EL (cell line): Measurements from ENCODE around the gene SLC25A45.
A peak's percentile ranks its signal among the peaks of the same experiment; 100 is the strongest.

Experiments used
- DNase-seq: peaks from one replicate; pipeline ENCODE4 v3.0.0-alpha.2; 2016

Gene SLC25A45

DNA sequence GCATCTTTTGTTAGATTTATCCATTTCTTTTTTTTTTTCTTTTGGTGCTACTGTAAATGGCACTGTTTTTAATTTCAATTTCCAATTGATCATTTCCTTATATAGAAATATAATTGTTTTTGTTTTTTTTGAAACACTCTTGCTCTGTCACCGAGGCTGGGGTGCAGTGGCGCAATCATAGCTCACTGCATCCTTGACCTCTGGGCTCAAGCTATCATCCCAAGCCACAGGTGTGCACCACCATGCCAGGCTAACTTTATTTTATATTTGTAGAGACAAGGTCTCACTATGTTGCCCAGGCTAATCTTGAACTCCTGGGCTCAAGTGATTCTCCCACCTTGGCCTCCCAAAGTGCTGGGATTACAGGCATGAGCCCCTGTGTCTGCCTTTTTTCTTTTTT lies 20.3 kb upstream of the SLC25A45 start:
- DNase-seq = no peak

DNA sequence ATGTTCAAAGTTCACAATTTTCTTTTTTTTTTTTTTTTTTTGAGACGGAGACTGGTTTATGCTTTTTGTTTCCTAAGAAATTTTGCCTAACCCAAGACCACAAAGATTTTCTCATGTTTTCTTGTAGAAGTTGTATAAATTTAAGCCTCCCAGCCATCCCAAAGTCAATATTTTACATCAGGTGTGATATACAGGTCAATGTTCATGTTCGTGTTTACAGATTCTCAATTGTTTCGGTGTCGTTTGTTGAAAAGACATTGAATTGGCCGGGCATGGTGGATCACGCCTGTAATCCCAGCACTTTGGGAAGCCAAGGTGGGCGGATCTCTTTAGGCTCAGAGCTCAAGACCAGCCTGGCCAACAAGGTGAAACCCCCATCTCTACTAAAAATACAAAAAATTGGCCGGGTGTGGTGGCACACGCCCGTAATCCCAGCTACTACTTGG lies 19.4 kb upstream of the SLC25A45 start:
- no peak for DNase-seq

DNA sequence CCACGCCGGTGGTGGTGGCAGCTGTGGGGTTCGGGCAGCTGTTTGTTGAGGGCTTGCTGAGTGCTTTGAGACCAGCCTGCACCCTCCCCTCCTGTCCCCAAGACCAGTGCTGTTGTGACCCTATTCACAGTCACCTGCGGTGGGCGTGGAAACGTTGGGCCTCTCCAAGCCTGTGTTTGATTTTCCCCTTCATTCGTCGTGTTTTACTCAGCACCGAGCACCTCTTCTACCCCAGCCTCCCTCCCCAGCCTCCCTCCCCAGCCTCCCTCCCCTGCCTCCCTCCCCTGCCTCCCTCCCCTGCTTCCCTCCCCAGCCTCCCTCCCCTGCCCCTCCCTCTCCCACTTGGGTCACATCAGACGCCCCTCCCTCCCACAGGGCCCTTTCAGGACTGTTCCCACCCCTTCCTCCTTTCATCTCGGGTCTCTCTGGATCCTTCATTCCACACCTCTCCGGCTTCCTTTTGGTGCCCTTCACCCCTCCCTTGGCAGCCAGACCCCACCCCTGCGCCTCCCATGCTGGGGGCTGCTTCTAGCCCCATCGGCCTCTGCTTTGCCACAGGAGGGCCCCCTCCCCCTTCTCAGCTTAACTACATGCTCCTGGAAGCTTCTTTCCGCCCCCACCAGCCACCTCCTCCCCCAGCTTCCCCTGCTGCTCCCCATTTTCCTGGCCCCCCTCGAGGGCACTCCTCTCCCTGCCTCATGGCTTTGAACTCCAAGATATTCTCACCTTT lies 18.8 kb upstream of the SLC25A45 start:
- no peak for DNase-seq

GRCh38 chr11:65400307-65401072 lies 18.0 kb upstream of the SLC25A45 start:
- no peak for DNase-seq

GRCh38 chr11:65399845-65400244 lies 17.4 kb upstream of the SLC25A45 start:
- no peak for DNase-seq

DNA sequence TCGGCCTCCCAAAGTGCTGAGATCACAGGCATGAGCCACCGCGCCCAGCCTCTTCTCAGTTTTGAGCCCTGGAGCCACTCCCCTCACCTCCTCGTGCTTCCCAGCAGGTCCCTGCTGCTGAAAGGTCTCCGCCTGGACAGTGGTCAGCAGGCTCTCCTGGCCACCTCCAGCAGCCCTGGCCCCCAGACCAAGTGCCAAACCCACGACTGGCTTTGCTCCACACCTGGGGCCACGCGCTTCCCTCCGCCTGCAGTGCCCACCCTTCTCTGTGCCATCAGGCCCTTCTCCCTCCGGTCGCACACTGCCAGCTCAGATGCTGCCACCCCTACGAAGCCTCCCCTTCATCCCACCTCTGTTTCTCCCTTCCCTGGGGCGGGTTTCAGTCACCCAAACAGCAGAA lies 16.8 kb upstream of the SLC25A45 start:
- DNase-seq = no peak

DNA sequence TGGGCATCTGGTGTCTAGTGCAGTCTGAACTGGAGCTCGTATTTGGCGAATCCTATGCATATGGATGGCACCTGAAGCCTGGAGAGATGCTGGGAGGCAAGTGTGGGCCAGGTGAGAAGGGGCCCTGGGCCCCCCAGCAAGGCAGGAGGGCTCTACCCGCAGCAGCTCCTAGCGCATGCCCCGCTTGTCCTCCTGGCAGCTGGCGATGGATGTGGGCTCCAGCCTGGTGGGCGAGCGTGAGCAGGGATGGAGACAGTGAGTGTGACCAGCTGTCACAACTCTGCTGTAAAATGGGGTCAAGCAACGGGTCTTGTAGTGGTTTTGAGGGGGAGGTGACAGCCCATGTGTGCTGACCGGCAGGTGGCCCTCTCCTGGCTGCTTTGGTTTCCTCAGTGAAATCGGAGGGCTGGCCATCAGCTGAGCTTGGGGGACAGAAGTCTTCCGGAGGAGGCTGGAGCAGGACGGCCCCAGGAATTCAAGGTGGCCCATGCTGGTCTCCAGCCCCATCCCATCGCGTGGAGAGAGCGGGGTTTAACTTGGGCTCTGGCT lies 16.0 kb upstream of the SLC25A45 start:
- no peak for DNase-seq

DNA sequence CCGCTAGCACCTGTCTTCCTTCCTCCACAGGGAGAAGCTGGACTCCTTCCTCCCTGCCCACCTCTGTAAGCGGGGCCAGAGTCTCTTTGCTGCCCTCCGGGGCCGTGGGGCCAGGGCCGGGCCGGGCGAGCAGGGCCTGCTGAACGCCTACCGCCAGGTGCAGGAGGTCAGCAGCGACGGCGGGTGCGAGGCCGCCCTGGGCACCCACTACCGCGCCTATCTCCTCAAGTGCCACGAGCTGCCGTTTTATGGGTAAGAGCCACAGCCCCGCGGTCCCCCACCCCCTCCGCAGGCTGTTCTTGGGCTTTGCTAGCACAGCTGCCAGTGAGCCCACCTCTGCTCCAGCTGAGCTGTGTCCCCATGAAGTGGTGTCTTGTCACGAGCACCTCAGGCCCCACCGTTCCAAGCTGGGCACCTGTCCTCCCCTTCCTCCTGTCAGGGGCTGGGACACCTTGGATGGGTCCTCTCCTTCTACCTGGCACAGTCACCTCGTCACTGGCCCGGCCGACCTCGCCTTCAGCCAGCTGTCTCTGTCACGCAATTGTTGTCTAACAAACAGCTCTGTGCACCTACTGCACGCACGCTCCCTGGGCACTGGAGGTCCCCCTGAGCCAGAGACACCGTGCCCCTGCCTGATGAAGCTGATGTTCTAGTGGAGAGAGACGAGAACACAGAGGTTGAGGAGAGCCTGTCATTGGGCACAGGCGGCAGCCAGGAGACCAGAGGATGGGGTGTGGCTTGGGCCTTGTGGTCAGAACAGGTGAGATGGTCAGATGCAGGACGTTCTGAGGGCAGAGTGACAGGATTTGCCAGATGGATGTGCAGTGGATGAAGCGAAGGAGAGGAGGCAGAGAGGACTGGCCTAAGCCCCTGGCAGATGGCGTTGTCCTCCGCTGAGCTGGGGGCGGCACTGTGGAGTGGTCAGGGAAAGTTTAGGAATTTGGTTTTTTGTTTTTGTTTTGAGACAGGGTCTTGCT lies 14.6 kb upstream of the SLC25A45 start:
- no peak for DNase-seq

DNA sequence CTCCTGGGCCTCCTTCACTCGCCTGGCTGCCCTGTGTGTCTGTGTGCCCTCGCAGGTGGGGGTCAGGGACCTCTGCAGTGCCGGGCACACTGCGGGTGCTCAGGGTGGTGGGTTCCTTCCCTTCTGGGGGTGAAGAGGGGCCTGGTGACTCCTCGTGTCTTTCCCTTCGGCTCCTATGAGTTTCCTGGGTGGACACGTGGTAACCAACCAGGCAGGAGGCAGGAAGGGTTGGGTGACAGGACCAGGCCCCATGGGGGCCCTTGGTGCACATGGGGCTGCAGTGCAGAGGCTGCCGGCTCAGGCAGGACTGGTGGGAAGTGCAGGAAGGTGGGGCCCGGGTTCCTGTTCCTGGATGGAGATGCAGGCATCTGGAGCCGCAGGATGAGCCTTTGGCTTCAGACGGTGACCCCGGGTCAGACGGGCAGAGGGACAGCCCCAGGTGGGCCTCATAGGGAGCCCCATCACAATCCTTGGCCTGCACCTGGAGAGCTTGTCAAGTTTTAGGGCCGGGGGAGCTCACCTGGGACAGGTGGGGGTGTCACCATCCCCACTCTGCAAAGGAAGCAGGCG lies 13.6 kb upstream of the SLC25A45 start:
- no peak for DNase-seq

DNA sequence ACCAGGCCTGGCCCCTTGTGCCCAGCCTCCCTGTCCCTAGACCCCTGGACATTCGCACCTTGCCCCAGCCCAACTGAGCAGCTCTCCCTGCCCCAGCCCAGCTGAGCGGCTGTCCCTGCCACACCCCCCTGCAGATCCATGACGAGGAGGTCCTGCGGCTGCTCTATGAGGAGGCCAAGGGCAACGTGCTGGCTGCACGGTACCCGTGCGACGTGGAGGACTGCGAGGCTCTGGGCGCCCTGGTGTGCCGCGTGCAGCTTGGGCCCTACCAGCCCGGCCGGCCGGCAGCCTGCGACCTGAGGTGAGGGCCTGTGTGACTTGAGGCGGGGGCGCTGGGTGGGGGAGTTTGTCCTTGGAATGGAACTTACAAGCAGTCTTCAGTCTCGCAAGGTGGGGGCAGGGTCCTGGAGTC lies 11.7 kb upstream of the SLC25A45 start:
- DNase-seq = no peak

GRCh38 chr11:65393513-65394079 lies 11.2 kb upstream of the SLC25A45 start:
- no peak for DNase-seq

GRCh38 chr11:65392899-65393298 lies 10.5 kb upstream of the SLC25A45 start:
- no peak for DNase-seq

GRCh38 chr11:65392186-65392829 lies 9.9 kb upstream of the SLC25A45 start:
- DNase-seq = no peak

GRCh38 chr11:65390996-65391395 lies 8.6 kb upstream of the SLC25A45 start:
- DNase-seq = peak; percentile 63

GRCh38 chr11:65390099-65390941 lies 7.9 kb upstream of the SLC25A45 start:
- DNase-seq = peak; percentile 32

DNA sequence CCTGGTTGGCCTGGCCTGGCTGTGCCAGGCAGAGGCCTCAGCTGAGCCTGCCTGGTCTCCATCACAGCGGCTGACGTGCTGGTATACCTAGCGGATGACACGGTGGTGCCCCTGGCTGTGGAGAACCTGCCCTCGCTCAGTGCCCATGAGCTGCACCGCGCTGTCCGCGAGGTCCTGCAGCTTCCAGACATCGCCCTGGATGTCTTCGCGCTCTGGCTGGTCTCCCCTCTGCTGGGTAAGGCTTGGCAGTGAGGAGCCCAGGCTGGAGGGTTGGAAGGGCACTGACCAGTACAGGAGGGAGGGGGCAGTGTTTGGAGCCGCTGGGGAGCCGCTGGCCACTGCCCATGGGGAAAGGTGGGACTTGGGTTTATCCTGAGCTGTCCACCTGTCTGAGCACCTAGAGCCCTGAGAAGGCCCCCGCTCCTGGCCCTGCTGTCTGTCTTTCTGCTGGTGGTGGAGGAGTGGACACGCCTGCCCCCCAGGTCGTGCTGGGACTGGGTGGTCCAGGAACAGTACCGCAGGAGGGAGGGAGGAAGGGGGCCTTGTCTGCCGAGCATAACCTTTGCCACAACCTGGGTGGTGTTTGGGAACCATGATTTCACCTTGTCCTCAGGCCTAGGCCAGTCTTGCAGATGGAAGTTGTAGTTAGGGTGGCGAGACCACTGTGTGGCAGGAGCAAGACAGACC lies 7.0 kb upstream of the SLC25A45 start:
- no peak for DNase-seq

DNA sequence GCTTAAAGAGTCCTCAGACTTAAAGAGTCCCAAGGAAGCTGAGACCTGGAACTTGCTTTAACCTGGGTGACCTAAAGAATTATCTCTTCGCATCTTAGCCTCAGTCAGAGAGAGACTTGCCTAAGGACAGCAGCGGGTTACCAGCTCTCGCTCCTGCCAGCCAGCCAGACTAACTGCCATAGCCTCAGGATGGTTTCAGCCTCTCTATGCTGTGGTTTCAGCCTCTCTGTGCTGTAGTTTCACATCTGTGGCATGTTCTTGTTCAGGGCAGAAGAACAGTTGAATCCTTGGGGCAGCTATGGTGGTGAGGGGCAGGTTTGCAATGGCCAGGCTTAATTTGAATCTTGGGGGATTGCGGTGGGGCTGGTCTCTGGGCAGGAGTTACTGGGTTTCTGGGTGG lies 6.3 kb upstream of the SLC25A45 start:
- no peak for DNase-seq

DNA sequence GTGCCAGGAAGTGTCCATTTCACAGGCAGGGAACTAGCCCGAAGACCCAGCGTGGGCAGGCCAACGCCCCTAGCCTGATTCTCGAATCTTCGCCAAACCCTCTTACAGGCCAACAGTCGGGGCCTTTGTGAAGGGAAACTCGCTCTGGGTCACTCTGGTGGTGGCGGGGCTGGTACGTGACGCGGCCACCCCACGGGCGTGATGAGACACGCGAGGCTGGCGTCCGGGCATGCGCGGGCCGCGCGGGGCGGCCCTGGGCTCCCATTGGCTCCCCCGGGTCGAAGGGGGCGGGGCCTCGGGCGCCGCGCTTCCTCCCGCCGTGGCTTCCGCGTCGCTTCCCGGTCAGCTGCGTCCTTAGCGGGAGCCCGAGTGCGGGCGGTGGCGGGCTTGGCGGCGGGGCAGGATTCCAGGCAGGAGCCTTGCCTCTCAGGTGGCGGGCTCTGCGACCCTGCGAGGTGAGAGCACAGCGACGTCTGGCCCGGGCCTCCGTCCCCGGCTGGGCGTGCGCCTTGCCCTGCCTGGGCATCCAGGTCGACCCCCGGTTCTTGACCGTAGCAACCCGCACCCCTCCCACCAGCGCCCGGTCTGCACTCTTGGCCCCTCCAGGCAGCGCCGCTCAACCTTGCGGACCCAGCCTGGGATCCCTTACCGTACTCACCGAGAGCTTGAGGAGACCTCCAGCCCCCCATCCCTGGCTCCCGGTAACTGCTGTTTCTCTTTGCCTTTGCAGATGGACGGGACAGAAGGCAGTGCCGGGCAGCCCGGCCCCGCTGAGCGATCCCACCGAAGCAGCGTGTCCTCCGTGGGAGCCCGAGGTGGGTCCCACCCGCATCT lies 4.1 kb upstream of the SLC25A45 start, which contains the start of gene FRMD8:
Gene FRMD8 (plus strand): TSS at position 331 of the 834 bp plus-strand sequence. CDS start 400 bp downstream, at position 731.
- DNase-seq = peak; percentile 81
